Esophagus squamous epithelium (tissue), 4 donors: ENCODE results near the gene RNU2-1.

Experiments used
- CTCF ChIP-seq, 6 experiments: fragments of 450-650 bp in 4 of 6; fragments of 200-600 bp in 2 of 6; sonication (generic) in 2 of 6; IDR thresholded peaks; one replicate each; pipeline ENCODE4 v1.5.1; 2016 to 2019; ENCODE audit warnings: antibody characterized with exemption in 6 of 6, mild to moderate bottlenecking in 4 of 6, moderate library complexity in 4 of 6
- POLR2A ChIP-seq, 4 donors: fragments of 450-650 bp; IDR thresholded peaks; one replicate each; pipeline ENCODE4 v1.6.1; 2017; ENCODE audit warnings: antibody characterized with exemption in 4 of 4, mild to moderate bottlenecking in 4 of 4, moderate library complexity in 3 of 4

GRCh38 chr17:43212641-43213490, 20.9 kb downstream of the RNU2-1 start:
- no peak for TF ChIP-seq POLR2A (IDR thresholded peaks at IDR 0.05)
- no peak for TF ChIP-seq CTCF (IDR thresholded peaks at IDR 0.05)
